ENCODE results near the gene CERS3.

DNA sequence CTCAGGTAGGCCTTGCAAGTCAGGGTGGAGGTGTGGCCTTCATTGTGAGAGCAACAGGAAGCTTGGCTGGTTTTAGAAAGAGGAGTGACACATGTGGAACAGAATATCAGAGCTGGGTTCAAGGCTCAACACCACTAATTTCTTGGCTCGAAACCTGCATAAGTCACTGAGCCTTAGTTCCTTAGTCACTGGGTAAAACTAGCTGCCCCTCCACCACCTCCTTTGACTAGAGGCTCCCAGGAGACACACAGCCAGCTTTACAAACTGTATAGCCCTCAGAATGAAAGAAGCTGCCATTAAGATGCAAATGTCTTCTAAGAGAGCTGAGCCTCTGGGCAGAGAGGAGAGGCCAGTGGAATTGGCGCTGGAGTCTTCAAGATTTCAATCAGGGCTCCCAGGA lies 67.7 kb downstream of the CERS3 start:
- TF ChIP-seq CTCF (IDR thresholded peaks at IDR 0.05) (no peak), POLR2A (IDR thresholded peaks at IDR 0.05) (no peak)

Data from vagina (tissue), 2 donors.